ENCODE data around the gene PTPRQ.

GRCh38 chr12:80627782-80628181 is 183.7 kb downstream of the PTPRQ start:
- no peak for TF ChIP-seq CTCF (optimal IDR thresholded peaks at IDR 0.05 in 1 of 3, IDR thresholded peaks at IDR 0.05 in 1 of 3, conservative IDR thresholded peaks at IDR 0.05 in 1 of 3; ENCODE audit: extremely low read depth in 1 of 3, insufficient read depth in 2 of 3, low read length in 3 of 3)
- no peak for TF ChIP-seq EZH2 (IDR thresholded peaks at IDR 0.05; ENCODE audit: low read length)

All from keratinocyte (primary cell).